Tibial nerve (tissue), 3 donors: Measurements from ENCODE around the gene EXOC6B.

Experiments
- CTCF ChIP-seq, 5 experiments: fragments of 200-600 bp in 3 of 5; fragments of 450-650 bp in 2 of 5; sonication (generic) in 3 of 5; IDR thresholded peaks; one replicate each; pipeline ENCODE4 v1.5.1; 2016 to 2019; ENCODE audit warnings: antibody characterized with exemption in 5 of 5, mild to moderate bottlenecking in 3 of 5, moderate library complexity in 2 of 5
- POLR2A ChIP-seq, 2 donors: fragments of 450-650 bp; IDR thresholded peaks; one replicate each; pipeline ENCODE4 v1.6.1; 2017; ENCODE audit warnings: antibody characterized with exemption in 2 of 2, mild to moderate bottlenecking in 2 of 2, moderate library complexity in 2 of 2

- no peak for TF ChIP-seq POLR2A (IDR thresholded peaks at IDR 0.05)
- TF ChIP-seq CTCF (IDR thresholded peaks at IDR 0.05) = no peak
Measured at GRCh38 chr2:72837171-72837570, 11.3 kb upstream of the EXOC6B start.
